HCT116 (cell line): ENCODE results near the gene TBC1D1. TPM values are rescaled to one million over a fixed set of nuclear protein-coding genes. Genes with fewer than 3 reads are reported as not detected.

Source experiments
- ATAC-seq: fragments of 200-7000 bp; cut with Tn5 transposase; 2 replicates; pipeline ENCODE4 v1.9.1; 2020; ENCODE audit warnings: mild to moderate bottlenecking, moderate library complexity
- BruUV-seq: library from RNA; stranded (reverse); fragments of 400-500 nt; replicated peaks from 2 replicates; lab custom pipeline; 2021; lab: Mats Ljungman, UMichigan
- CTCF ChIA-PET: fragments of 300-600 bp; sonication (Branson Sonifier 250); formaldehyde crosslinking; loops from one replicate; lab custom pipeline; 2021; ENCODE audit warnings: antibody characterized with exemption; lab: Charles Lee
- POLR2A ChIA-PET: fragments of 300-600, 350-600 bp; sonication (Branson Sonifier 250); formaldehyde crosslinking; loops from one replicate; lab custom pipeline; 2021; ENCODE audit warnings: antibody characterized with exemption; lab: Charles Lee
- RAD21 ChIA-PET, 2 experiments: fragments of 300-600 bp; sonication (Branson Sonifier 250); formaldehyde crosslinking; loops; one replicate each; lab custom pipeline; 2023; ENCODE audit warnings: low total read pairs in 2 of 2; ENCODE audit not compliant: uncharacterized antibody in 2 of 2, unreplicated experiment in 2 of 2, low non-redundant PET in 1 of 2; lab: Charles Lee
- DNase-seq: peaks from one replicate; pipeline ENCODE4 v3.0.0-alpha.2; 2010; ENCODE audit warnings: low read depth, low spot score
- H2AFZ ChIP-seq: fragments of 200-600 bp; shearing (Covaris generic), sonication (generic); 2 replicates; pipeline ENCODE4 v1.6.1; 2017; ENCODE audit warnings: low read depth, mixed run types, mixed read lengths, antibody characterized with exemption, low read length; ENCODE audit not compliant: poor library complexity, severe bottlenecking
- H3K27ac ChIP-seq: 2 replicates; pipeline ENCODE4 v1.5.1; 2012; ENCODE audit warnings: low read depth, low read length
- H3K27me3 ChIP-seq: fragments of 200-600 bp; sonication (generic); 2 replicates; pipeline ENCODE4 v1.6.1; 2016; ENCODE audit warnings: mixed run types, low read length, mixed read lengths; ENCODE audit not compliant: insufficient read depth
- H3K36me3 ChIP-seq, 2 experiments: fragments of 200-500 bp in 1 of 2; fragments of 200-600 bp in 1 of 2; sonication (Bioruptor generic) in 1 of 2; sonication (generic) in 1 of 2; 2 replicates each; pipeline versions ENCODE4 v1.5.1 to v1.6.1; 2014 to 2016; ENCODE audit warnings: low read length in 2 of 2, inconsistent platforms in 1 of 2, mixed read lengths in 1 of 2, mixed run types in 1 of 2; ENCODE audit not compliant: insufficient read depth in 2 of 2, control insufficient read depth in 1 of 2
- H3K4me1 ChIP-seq, 2 experiments: fragments of 200-600 bp in 1 of 2; sonication (generic) in 1 of 2; 2 replicates each; pipeline versions ENCODE4 v1.5.1 to v1.6.1; 2012 to 2017; ENCODE audit warnings: low read length in 2 of 2, inconsistent platforms in 1 of 2, mild to moderate bottlenecking in 1 of 2, mixed read lengths in 1 of 2, mixed run types in 1 of 2, moderate library complexity in 1 of 2; ENCODE audit not compliant: insufficient read depth in 2 of 2, control insufficient read depth in 1 of 2
- H3K4me2 ChIP-seq: fragments of 200-600 bp; sonication (generic); 2 replicates; pipeline ENCODE4 v1.6.1; 2017; ENCODE audit warnings: mixed run types, low read length, mixed read lengths
- H3K4me3 ChIP-seq, 2 experiments: fragments of 200-600 bp in 1 of 2; sonication (generic) in 1 of 2; replicated peaks in 1 of 2; 2 replicates each; pipeline ENCODE4 v1.5.1; 2011 to 2016; ENCODE audit warnings: low read length in 2 of 2, control low read depth in 1 of 2, low read depth in 1 of 2, mild to moderate bottlenecking in 1 of 2, mixed read lengths in 1 of 2, mixed run types in 1 of 2
- H3K79me2 ChIP-seq: fragments of 200-600 bp; sonication (generic); 2 replicates; pipeline ENCODE4 v1.6.1; 2017; ENCODE audit warnings: mild to moderate bottlenecking, mixed run types, low read length, moderate library complexity, mixed read lengths; ENCODE audit not compliant: insufficient read depth
- H3K9ac ChIP-seq: fragments of 200-600 bp; sonication (generic); 2 replicates; pipeline ENCODE4 v1.6.1; 2016; ENCODE audit warnings: low read length, mixed read lengths
- H3K9me2 ChIP-seq: fragments of 200-600 bp; sonication (generic), shearing (Covaris generic); 2 replicates; pipeline ENCODE4 v1.6.1; 2017; ENCODE audit warnings: mixed run types, mild to moderate bottlenecking, moderate library complexity; ENCODE audit not compliant: insufficient read depth
- H3K9me3 ChIP-seq, 2 experiments: fragments of 200-500 bp in 1 of 2; fragments of 200-600 bp in 1 of 2; sonication (Bioruptor generic) in 1 of 2; sonication (generic) in 1 of 2; 2 replicates each; pipeline ENCODE4 v1.6.1; 2014 to 2017; ENCODE audit warnings: low read length in 2 of 2, mixed read lengths in 2 of 2, inconsistent platforms in 1 of 2, low read depth in 1 of 2, mild to moderate bottlenecking in 1 of 2, mixed run types in 1 of 2, moderate library complexity in 1 of 2; ENCODE audit not compliant: control insufficient read depth in 1 of 2, insufficient read depth in 1 of 2
- H4K20me1 ChIP-seq: fragments of 200-600 bp; sonication (generic), shearing (Covaris generic); 2 replicates; pipeline ENCODE4 v1.6.1; 2017; ENCODE audit warnings: mixed run types, mild to moderate bottlenecking, moderate library complexity; ENCODE audit not compliant: insufficient read depth
- CEBPB ChIP-seq: IDR thresholded peaks from 2 replicates; pipeline ENCODE4 v1.6.1; 2012; ENCODE audit warnings: low read depth
- CTCF ChIP-seq, 3 experiments: fragments of 200-600 bp in 1 of 3; sonication (generic) in 1 of 3; IDR thresholded peaks in 2 of 3; conservative IDR thresholded peaks in 1 of 3; 2 replicates each; pipeline ENCODE4 v1.5.1; 2012 to 2017; ENCODE audit warnings: low read depth in 2 of 3, low read length in 2 of 3, antibody characterized with exemption in 1 of 3, borderline replicate concordance in 1 of 3, control low read depth in 1 of 3, mild to moderate bottlenecking in 1 of 3, mixed read lengths in 1 of 3, mixed run types in 1 of 3, moderate library complexity in 1 of 3; ENCODE audit not compliant: insufficient read depth in 1 of 3
- EZH2 ChIP-seq: fragments of 200-600 bp; sonication (generic); IDR thresholded peaks from 2 replicates; pipeline ENCODE4 v1.6.1; 2017; ENCODE audit warnings: antibody characterized with exemption, mixed run types
- MAX ChIP-seq: IDR thresholded peaks from 2 replicates; pipeline ENCODE4 v1.6.1; 2012
- POLR2AphosphoS5 ChIP-seq: IDR thresholded peaks from 2 replicates; pipeline ENCODE4 v1.6.1; 2011; ENCODE audit warnings: mild to moderate bottlenecking, low read depth, low read length, moderate library complexity
- RAD21 ChIP-seq: IDR thresholded peaks from 2 replicates; pipeline ENCODE4 v1.6.1; 2012; ENCODE audit warnings: low read depth, mild to moderate bottlenecking
- REST ChIP-seq: IDR thresholded peaks from 2 replicates; pipeline ENCODE4 v1.6.1; 2012; ENCODE audit warnings: low read depth
- SP1 ChIP-seq: IDR thresholded peaks from 2 replicates; pipeline ENCODE4 v1.6.1; 2012; ENCODE audit warnings: low read depth
- ZNF274 ChIP-seq: fragments of 200-500 bp; sonication (Bioruptor generic); IDR thresholded peaks from 2 replicates; pipeline ENCODE4 v1.6.1; 2014; ENCODE audit warnings: mild to moderate bottlenecking, low read depth, low read length, inconsistent platforms
- intact Hi-C: fragments of 100-400 bp; cut with micrococcal nuclease; formaldehyde crosslinking; loops from 2 replicates; pipeline ENCODE4 v1.10.0; 2022
- total RNA-seq: library from RNA; stranded (reverse); gene quantifications from one replicate; pipeline ENCODE4 v1.2.1, GENCODE V29; 2021; ENCODE audit not compliant: unreplicated experiment

TBC1D1 gene
- total RNA-seq, 1 experiment from 2014 or later = 82.7 TPM

GRCh38 chr4:37902738-37903693 is 12.1 kb downstream of the TBC1D1 start:
- ChIA-PET CTCF (no interaction called here), POLR2A (no interaction called here), RAD21 (no interaction called here)
- Histone ChIP-seq H4K20me1 (no peaks in the 10 kb centered on the region), H3K79me2 (no peaks in the 10 kb centered on the region), H3K9ac (no peak overlapping the region), H3K27ac (no peak overlapping the region), H3K9me3 (no peaks in the 10 kb centered on the region), H3K4me3 (no peak overlapping the region), H3K27me3 (no peaks in the 10 kb centered on the region), H3K4me2 (no peak overlapping the region), H3K4me1 (no peaks in the 10 kb centered on the region), H3K9me2 (no peaks in the 10 kb centered on the region), H3K36me3 (no peaks in the 10 kb centered on the region), H2AFZ (no peak overlapping the region)
- no peak for TF ChIP-seq POLR2AphosphoS5
- no peak for TF ChIP-seq RAD21
- TF ChIP-seq REST = no peak
- no TSS peak for BruUV-seq
- ATAC-seq (no peak), DNase-seq (no peak)
- intact Hi-C loops = no loop called here

- no TSS peak for BruUV-seq
- Histone ChIP-seq H3K27me3 (no peaks in the 10 kb centered on the region), H3K4me2 (no peak overlapping the region), H4K20me1 (no peaks in the 10 kb centered on the region), H3K27ac (no peak overlapping the region), H3K4me3 (no peak overlapping the region), H3K4me1 (peaks cover 0 to 6% of the 10 kb centered on the region in 2 experiments; a peak in 2 of 4 replicates), H3K79me2 (no peaks in the 10 kb centered on the region), H3K36me3 (no peaks in the 10 kb centered on the region), H3K9me3 (no peaks in the 10 kb centered on the region), H2AFZ (no peak overlapping the region), H3K9ac (no peak overlapping the region), H3K9me2 (no peaks in the 10 kb centered on the region)
- RAD21 ChIA-PET = no interaction called here
- ATAC-seq = no peak
- intact Hi-C loops = no loop called here
- POLR2A ChIA-PET = no interaction called here
- CTCF ChIA-PET = no interaction called here
- no peak for DNase-seq
- TF ChIP-seq CTCF (IDR thresholded peaks at IDR 0.05 in 2 of 3, conservative IDR thresholded peaks at IDR 0.05 in 1 of 3; ENCODE audit: borderline replicate concordance in 1 of 3, insufficient read depth in 1 of 3, low read depth in 2 of 3, low read length in 2 of 3) (no peak), CEBPB (no peak), MAX (no peak), EZH2 (no peak), ZNF274 (no peak), SP1 (no peak)
Observed at GRCh38 chr4:37903901-37904300, 13.0 kb downstream of the TBC1D1 start.
